NCI-H82 treated with DMSO at 0.1 percent for 48 hours (cell line): ENCODE measurements around the gene CTSC.
"Not testable (repeated sequence)": the region's sequence is repeated elsewhere in the genome, so short reads cannot be mapped to it uniquely, and the experiment has no call there.

Experiments used
- DNase-seq: peaks from one replicate; lab custom pipeline; 2025; ENCODE audit not compliant: unreplicated experiment; lab: John Stamatoyannopoulos, UW

Gene CTSC

DNA sequence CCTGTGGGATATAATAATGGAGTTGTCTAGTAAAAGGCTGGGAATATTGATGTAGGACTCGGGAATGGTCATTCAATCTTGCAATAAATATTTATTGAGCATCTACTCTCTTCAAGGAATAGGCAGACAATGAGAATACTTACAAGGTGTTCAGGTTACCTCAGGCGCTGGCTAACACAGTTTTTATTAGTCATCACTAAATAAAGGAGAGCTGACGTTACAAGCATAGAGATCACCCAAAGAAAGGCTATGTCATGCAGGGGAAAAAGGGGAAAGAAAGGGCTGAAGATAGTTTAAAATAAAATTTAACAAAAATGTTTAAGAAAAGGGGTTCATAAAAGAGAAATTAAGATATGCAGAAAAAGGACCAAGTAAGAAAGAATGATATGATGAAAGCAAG, 15.8 kb upstream of the CTSC start:
- DNase-seq = no peak

DNA sequence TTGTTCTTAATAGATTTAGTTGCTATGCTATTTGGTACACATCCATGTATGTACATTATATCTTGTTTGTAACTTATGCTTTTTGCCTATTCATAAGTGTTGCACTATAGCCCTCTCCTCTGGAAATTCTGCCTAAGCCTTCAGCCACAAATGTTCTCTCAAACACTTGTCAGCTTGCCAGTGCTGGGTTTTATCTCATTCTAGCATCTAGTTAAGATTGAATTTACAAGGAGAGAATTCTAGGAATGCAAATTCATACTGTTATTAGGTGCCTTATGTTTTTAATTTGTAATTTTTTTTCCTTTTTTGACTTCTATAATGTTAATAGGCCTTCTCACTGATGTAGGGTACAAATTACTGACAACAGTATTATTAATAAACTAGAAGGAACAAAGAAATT, 14.6 kb upstream of the CTSC start:
- DNase-seq = no peak

DNA sequence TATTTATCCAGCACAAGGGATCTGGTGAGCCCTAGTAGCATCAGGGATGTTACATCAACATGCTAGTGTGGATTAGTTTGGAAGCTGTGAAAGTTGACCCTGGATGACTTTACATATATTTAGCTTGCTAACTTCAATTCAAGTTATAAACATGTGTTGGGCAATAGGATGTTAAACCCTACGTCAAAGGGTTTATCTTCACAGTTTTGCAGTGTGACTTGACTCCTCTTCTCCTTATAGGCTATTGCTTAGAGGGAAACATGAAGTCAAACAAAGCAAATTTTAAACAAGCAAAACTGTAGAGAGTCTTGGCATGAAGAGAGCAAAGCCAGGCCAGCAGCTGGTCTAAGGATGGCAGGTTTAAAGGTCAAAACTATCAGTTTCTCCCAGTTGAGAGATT, 11.3 kb upstream of the CTSC start:
- no peak for DNase-seq

DNA sequence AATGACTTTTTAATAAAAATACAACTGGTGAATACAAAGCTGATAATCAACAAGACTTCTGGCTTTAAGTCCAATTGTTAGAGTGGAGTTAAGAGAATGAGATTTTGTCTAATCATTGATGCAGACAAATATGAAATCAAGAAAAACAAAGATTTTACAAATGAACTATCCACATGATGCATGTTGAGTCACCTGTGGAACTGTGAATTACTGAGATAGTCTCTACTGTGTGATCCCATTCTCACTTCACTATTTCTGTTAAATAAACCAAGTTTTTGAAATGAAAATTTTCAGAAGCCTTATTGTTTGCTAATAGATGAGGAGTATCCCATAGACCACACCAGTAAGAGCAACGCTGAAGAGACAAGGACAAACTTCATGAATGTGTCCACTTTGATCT, 8.4 kb upstream of the CTSC start:
- no peak for DNase-seq

DNA sequence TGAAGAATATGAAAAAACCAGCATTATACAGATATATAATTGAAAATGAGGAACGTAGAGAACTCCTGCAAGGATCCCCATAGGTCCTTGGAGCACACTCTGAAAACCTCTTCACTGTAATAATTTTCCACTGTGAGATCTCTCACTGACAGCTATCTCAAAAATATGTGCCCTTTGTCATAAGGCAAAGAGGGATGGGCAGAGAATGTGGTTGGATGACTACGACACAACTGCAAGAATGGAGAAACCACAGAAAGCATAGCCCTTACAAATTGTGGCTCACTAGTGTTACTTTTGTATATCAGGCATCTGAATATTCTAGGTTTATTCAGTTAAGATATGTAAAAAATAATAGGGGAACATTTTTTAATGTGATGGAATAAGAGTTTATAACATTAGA, 7.9 kb upstream of the CTSC start:
- DNase-seq = no peak

DNA sequence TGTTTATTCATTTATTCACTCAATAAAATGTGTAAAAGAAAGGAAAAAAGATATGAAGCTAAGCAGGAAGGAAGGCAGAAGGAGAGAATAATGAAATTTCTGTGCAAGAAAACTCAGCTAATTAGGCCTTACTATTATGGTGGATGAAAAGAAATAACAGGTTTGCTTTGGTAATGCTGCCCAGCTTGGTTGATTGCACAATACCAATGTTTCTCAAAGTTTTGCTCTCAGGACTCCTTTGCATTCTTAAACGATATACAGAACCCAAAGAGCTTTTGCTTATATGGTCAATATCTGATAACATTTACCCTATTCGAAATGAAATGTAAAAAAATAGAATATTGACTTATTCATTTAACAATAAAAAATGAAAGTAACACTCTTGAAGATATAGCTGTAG, 7.3 kb upstream of the CTSC start:
- no peak for DNase-seq

DNA sequence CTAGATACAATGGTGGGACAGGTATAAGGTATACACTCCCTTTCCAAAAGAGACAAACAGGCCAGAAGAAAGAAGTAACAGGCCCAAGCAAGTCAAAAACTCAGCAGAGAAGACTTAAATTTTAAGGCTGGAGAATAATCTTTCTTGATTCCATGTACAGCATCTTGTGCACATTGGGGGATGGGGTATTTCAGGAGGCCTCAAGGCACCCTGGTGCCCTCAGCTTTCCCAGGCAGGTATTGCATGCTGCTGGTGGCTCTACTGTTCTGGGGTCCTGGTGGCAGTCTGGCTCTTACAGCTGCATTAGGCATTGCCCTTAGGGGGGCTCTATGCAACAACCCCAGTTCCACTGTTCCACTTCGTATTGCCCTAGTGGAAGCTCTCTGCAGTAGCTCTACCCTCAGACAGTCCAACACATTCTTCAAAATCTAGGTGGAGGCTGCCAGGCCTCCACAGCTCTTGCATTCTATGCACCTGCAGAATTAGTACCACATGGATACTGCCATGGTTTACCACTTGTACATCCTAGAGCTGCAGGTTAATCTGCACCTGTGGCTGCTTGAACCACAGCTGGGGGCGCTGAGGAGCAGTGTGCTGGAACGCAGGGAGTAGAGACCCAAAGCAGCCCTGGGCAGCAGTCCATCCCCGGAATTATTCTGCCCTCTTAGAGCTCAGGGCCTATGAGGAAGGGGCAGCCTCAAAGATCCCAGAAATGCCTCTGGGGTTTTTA, 4.2 kb upstream of the CTSC start:
- no peak for DNase-seq

DNA sequence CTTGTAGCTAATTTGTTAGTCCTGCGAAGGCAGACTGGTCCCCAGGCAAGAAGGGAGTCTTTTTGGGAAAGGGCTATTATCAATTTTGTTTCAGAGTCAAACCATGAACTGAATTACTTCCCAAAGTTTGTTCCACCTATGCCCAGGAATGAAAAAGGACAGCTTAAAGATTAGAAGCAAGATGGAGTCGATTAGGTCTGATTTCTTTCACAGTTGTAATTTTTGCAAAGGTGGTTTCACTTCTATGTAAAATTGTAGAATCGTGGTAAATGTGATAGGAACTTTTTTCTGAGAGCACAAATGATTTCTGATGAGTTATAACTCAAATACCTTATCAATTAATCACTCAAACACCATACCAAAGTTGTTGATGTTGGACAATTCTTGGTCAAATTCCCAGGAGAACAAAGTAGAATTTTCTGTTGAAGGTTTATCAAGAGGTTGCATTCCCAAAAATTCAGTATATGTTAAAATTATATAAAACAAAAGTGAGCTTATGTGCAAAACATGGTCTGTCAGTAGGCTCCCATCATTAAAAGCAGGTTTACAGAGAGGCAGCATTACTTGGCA, 2.9 kb upstream of the CTSC start:
- no peak for DNase-seq

DNA sequence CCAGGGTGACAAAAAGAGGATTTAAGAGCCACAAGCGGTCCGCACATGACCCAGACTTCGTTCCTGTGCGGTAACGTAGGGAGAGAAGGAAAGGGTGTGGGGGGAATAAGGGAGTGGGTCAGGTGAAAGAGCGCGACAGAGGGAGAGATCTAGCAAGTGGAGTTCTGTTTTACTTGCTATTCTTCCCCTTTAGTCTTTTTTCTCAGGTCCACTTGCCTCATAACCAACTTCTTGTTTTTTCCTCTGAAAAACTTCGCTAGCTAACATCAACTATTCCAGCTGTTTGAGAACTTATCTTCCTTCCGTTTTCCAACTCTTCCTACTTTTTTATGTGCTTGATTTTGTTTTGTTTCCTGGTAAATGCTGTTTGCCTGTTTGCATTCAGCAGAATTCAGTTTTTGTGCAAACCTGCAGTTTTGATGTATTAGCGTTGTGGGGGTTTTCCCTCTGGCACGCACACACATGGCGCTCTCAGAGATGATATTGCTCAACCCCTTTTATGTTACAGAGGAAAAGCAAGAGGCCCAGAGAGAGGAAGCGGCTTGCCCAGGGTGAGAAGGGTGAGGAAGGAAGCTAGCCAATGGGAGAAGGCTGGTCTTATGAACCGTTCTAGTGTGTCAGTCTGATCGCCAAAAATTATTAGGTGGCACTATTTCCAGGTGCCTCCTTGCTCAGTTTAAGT, 592 bp upstream of the CTSC start:
- peak; percentile 38 for DNase-seq

DNA sequence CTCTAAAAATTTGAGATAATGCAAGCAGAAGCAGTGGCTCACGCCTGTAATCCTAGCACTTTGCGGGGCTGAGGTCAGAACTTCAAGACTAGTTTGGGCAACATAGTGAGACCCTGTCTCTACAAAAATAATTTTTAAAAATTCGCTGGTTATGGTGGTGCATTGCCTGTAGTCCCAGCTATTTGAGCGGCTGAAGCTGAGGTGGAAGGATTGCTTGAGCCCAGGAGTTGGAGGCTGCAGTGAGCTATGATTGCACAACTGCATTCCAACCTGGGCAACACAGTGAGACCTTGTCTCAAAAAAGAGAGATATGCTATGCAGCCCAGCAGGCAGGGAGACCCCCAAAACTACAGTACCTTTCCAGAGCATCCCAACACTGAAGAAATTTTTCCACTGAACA, 2.3 kb downstream of the CTSC start:
- no peak for DNase-seq

DNA sequence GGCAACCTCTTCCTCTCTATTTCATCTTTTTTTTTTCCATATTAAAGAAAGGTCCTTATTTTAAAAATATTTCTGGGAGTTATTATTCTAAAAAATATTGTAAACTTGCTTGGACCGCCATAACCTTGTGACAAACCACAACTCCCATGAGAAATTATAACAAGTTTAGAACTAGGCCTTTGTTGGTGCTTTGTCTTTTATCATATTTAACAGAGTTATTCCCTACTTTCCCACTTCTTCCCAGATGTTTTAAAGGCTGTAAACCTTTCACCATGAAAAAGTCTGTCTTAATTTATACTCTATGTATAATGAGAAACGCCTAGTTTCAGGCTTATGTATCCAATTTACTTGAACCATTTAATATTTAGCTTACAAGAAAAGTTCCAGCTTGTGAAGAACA, 3.7 kb downstream of the CTSC start:
- no peak for DNase-seq

DNA sequence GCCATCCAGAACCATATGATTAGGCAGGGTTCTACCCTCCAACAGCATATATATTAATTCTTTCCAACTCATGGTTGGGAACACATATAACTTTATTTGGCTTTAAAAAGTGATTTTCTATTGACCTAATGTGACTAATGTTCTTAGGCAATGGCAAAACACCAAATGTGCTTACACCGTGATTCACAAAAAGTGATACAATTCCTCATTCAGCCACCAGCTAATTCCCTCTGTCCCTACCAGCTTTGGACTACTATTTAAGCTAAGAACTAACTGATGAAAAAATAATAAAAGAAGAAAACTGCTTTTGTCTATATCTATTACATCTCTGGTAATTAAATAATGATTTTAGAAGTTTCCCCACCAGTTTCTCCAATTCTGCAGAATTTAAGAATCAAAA, 4.7 kb downstream of the CTSC start:
- no peak for DNase-seq

DNA sequence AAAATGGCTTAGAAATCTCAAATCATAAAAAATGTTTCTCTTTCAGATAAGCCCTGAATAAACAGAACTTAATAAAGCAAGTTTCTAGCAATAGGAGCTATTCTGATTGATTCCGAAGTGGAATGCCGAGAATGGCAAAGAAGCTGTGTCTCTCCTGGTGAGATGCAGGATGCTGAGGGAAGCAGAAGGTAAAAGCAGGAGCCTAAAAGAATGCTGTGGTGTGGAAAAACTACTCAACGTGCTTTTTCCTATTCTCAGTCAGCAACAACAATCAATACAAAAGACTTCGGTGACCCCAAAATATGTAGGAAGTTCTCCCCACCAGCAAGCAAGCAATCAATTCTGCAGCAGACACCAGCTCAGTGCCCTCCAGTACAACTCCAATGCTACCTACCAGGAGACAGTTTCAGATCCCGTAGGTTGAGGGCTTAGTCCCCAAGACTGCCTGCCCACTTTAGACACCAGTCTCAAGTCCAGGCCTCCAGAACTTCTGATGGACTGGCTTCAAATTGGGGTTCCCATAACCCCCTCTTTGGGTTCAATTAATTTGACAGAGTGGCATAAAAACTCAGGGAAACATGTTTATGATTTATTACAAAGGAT, 6.6 kb downstream of the CTSC start:
- DNase-seq = no peak

DNA sequence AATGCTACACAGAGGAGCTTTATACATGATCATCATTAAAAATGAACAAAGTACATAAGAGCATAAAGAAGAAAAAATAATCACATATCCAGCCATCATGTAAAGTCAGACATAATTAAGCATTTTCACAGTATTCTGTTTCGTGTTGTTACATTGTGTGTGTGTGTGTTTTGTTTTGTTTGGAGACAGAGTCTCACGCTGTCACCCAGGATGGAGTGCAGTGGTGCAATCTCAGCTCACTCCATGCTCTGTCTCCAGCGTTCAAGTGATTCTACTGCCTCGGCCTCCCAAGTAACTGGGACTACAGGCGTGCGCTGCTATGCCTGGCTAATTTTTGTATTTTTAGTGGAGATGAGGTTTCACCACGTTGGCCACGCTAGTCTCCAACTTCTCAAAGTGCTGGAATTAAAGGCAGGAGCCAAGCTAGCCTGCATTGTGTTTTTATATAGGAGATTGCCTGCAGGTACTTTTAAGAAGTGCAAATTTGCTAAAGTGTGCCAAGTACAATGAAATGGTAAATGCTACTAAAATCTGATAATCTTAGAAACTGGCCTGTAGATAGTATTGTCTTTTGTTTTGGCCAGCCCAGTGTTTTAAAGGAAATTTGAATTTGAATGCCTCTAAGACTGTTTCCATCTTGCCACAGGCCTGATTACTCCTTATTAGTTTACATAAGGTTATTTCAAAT, 7.8 kb downstream of the CTSC start:
- no peak for DNase-seq

DNA sequence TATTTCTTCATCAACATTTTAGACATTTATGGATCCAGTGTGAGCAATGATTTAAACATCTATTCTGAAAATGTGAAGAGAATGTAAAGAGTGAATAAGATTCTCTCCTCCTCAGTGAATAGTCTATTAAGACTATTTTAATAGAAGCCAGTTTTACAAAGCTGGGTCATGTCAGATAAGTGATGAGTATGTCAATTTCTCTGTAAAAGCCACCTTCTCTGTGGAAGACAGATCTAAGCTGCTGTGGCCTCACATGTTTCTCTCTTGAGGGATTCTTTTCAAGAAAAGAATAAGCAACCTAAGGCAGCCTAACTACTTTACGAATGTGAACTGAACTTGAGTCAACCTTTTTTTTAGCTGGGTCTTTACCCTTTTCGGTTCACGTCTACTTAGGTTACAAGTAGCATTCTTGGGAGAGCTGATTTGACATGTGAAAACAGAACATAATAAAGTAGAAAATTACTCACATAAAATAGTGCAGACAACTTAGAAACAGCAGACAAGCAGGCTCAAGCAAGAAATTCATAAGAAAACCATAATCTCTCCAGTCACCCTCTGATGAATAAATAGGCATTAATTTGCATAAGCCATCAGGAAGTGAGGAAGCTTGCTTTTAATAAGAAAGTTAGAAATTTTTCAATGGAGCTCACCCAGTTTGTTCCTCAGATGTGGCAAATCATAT, 9.9 kb downstream of the CTSC start:
- no peak for DNase-seq

DNA sequence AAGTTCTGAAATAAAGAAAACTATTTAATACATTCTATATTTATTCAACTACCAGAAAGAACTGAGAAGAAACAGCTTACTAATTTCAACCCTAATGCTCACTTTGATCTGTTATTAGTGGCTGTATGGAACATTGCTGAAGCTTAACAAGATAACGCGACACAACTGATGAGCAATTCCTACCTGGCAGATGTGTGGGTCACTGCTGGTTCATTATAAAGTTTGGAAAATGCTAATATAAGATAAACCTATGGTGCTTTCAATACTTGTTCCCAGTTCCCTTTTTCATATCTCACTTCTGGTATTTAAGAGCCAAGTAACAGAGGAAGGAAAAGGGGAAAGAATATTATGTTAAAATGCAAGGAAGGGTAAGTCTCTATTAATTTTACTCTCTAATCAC, 10.5 kb downstream of the CTSC start:
- no peak for DNase-seq

DNA sequence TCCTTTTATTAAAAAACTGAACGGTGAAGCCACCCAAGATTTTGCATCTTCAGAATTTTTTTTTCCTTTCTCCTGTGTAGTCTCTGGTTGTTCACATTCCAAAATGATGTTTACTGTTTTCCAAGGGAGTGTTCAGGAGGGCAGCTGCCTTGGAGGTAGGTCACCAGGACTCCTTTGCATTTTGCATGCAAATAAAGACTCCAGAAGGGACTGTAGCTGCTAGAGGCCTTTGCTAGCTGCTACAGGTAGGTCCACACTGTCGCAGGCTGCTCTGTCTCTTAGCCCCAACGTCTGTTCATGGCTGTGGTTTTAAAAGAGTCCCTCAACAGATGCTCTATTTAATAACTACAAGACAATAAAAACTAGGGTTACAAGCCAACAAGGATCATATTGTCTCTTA, 11.4 kb downstream of the CTSC start:
- no peak for DNase-seq

DNA sequence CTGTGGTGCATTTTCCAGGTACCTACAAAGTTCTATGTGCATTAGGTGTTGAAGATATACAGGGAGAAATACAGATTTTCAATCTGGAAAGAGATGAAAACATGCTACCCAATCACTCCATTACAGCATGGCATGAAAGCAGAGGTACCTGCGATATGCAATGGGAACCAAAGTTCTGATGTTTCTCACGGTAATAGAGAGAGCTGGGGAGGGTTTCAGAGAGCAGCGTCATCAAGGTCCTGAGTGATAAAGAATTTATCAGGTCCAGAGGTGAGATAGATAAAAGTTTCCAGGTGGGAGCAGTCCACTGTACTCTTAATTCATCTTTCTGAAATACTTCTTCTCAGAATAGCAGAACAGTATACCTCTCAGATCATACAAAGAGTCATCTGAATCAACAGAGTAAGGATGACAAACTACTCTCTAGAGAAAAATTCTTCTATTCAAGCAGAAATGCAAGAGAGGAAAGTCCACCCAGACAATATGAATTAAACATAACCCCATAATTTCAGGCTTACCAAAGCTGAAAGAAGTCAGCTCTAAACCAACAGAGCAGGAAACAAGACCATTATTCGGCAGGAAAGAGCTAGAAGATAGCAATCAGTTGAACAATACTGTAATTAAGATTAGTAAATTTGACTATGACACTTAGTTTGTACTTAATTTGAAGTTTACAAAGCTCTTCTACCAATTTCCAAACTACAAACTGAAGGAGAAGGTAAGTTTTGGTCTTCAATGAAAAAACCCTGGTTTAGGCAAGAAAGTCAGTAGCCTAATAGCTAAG, 12.8 kb downstream of the CTSC start:
- DNase-seq = no peak

DNA sequence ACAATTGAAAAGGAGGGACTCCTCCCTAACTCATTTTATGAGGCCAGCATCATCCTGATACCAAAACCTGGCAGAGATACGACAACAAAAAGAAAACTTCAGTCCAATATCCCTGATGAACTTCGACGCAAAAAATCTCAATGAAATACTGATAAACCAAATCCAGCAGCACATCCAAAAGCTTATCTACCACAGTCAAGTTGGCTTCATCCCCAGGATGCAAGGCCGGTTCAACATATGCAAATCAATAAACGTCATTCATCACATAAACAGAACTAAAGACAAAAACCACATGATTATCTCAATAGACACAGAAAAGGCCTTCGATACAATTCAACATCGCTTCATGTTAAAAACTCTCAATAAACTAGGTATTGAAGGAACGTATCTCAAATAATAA, 14.7 kb downstream of the CTSC start:
- DNase-seq = not testable (repeated sequence)

DNA sequence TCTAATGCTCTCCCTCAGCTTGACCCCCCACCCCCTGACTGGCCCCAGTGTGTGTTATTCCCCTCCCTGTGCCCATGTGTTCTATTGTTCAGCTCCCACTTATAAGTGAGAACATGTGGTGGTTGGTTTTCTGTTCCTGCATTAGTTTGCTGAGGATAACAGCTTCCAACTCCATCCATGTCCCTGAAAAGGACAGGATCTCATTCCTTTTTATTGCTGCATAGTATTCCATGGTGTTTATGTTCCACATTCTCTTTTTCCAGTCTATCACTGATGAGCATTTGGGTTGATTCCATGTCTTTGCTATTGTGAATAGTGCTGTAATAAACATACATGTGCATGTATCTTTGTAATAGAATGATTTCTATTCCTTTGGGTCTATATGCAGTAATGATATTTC, 16.1 kb downstream of the CTSC start:
- DNase-seq = not testable (repeated sequence)
